Fibroblast of the aortic adventitia (primary cell): ENCODE results near the gene SHROOM1. TPM values are rescaled to one million over a fixed set of nuclear protein-coding genes. Genes with fewer than 3 reads are reported as not detected.

Experiments
- DNase-seq: peaks from one replicate; pipeline ENCODE4 v3.0.0-alpha.2; 2010; ENCODE audit warnings: low read depth
- H3K4me3 ChIP-seq: 2 replicates; pipeline ENCODE4 v1.5.1; 2011; ENCODE audit warnings: low read depth, mild to moderate bottlenecking, control low read depth, low read length, moderate library complexity
- CTCF ChIP-seq: IDR thresholded peaks from 2 replicates; pipeline ENCODE4 v1.5.1; 2011; ENCODE audit warnings: mild to moderate bottlenecking, low read length, control low read depth, inconsistent platforms; ENCODE audit not compliant: insufficient read depth
- total RNA-seq: library from RNA; depleted of rRNA; stranded (reverse); fragments of >200 nt; gene quantifications from 2 replicates; pipeline ENCODE4 v1.2.3, GENCODE V29; 2012; ENCODE audit warnings: low replicate concordance

SHROOM1 gene
- total RNA-seq, 1 donor: 7.6 TPM

- peak within 1 kb of the TSS; percentile 81 for H3K4me3 ChIP-seq
- peak; percentile 38 for DNase-seq
- TF ChIP-seq CTCF: no peak
Measured at GRCh38 chr5:132777209-132778069, 53.0 kb downstream of the SHROOM1 start, which contains the start of gene SEPTIN8. TSS of gene SEPTIN8 (minus strand) at chr5:132777239. CDS start at chr5:132777137, 102 bp downstream.

GRCh38 chr5:132776938-132777208 lies 53.6 kb downstream of the SHROOM1 start:
- peak overlapping the region; percentile 81 for H3K4me3 ChIP-seq
- TF ChIP-seq CTCF: no peak
- DNase-seq: no peak

GRCh38 chr5:132776131-132776937 lies 54.1 kb downstream of the SHROOM1 start:
- TF ChIP-seq CTCF: no peak
- peak overlapping the region; percentile 81 for H3K4me3 ChIP-seq
- DNase-seq: peak; percentile 47

GRCh38 chr5:132775476-132775961 lies 54.9 kb downstream of the SHROOM1 start:
- TF ChIP-seq CTCF: no peak
- H3K4me3 ChIP-seq: peak overlapping the region; percentile 81
- peak; percentile 30 for DNase-seq

- no peak for TF ChIP-seq CTCF
- DNase-seq: peak; percentile 72
- H3K4me3 ChIP-seq: peak overlapping the region; percentile 81
Measured at GRCh38 chr5:132774896-132775295, 55.6 kb downstream of the SHROOM1 start.

- H3K4me3 ChIP-seq: peak overlapping the region; percentile 23
Measured at GRCh38 chr5:132774406-132774805, 56.0 kb downstream of the SHROOM1 start.

More at GRCh38 chr5:132774406-132774805, 56.0 kb downstream of the SHROOM1 start:
- DNase-seq: no peak
- no peak for TF ChIP-seq CTCF
